GM18907 (cell line): ENCODE measurements around the gene FBLN2.

Source experiments
- ATAC-seq: cut with Tn5 transposase; IDR thresholded peaks from one replicate; pipeline ENCODE4 v1.9.1; 2021; ENCODE audit warnings: mild to moderate bottlenecking, moderate library complexity; ENCODE audit not compliant: unreplicated experiment

Gene FBLN2

GRCh38 chr3:13577181-13578121, 28.5 kb downstream of the FBLN2 start:
- ATAC-seq: no peak

DNA sequence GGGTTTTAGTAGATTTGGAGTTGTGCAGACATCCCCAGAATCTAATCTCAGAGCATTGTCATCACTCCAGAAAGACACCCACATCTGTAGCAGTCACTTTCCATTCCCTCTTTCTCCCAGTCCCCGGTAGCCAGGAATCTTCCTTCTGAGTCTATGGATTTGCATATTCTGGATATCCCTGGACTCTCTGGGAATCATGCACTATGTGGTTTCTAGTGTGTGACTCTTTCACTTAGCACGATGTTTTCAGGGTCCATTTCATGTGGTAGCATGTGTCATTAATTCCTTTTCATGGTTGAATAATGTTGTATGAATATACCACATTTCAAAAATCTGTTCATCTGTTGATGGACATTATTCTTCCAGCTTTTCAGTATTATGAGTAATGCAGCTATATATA, 29.3 kb downstream of the FBLN2 start:
- ATAC-seq: no peak

DNA sequence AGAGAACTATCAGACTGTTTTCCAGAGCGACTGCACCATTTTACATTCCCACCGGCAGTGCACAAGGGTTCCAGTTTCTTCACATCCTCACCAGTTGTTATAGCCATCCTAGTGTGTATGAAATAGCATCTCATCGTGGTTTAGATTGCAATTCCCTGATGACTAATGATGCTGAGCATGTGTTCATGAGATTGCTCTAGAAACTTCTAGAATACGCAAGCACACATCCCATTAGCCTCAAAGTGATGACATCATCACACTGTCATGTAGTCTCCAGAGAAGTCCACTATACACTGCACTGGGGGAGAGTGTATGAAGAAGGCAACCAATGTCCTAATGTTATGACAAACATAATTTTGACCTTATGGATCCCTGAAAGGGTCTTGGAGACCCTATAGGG, 30.1 kb downstream of the FBLN2 start:
- no peak for ATAC-seq

DNA sequence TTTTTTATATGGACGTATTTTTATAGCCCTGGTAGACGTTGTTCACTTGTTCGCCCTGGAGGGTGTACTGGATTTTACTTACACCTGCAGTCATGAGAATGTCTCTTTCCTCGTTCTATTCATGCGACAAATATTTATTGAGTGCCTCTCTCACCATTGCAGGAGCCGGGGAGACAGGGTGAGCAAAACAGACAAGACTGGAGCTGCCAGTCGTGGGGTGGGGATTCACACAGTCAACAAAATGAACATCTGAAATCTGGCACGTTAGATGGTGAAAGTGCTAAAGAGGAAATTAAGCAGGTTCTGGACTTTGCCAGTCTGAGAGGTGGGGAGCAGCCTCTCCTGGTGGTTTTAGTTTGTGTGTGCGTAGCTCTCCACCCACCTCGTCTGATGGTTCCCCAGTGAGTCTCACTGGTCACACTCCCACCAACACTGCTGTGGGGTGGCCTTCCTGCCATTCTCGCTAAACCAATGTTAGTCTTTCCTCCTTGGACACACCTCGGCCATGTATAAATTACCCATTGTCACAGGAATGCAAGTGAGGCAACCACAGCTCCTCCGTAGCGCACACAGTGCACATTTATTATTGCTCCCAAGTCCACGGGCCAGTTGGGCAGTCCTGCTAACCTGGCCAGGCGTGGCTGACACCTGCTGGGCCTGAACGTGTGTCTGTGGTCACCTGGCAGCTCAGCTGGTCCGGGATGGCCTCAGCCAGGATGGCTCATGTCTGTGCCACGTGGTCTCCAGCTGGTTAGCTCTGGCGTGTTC, 31.5 kb downstream of the FBLN2 start:
- no peak for ATAC-seq

- ATAC-seq: no peak
These were observed 32.8 kb downstream of the FBLN2 start for GRCh38 chr3:13581485-13582365.

DNA sequence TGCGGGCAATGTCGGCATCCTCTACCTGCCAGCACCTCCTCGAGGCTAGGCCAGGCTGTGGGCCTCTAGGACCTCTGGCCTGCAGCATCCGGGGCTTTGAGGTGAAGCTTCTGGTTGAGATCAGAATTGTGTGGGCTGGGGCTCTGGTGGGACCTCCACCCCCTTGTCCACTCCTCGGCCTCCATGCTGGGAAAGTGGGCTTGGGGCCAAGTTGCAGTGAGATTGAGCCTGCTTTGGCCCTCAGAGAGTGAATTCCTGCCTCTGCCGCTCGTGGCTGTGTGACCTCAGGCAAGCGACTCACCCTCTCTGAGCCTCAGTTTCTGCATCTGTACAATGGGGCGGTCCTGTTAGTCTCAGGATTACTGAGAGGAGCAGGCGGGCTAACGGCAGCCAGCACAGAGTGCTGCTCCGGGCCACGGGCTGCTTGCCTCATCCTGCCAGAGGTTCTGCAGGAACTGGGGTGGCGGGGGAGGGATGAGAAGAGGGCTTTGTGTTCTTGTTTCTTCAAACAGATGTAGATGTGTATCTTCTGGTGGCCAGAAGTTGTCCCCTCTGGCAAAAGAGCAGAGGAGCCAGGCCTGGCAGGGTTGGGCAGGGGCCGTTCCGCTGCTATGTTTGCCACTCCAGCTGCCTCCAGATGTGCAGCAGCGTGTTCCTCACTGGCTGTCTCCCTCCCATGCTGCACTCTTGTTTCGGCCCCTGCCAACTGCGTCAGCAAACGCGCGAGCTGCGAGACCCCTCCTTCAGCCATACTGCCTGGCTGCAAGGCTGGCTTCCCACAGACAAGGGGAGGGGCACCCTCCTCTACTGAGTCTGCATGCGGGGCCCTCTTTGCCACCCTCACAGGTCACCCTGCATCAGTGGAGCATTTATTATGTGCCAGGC, 33.7 kb downstream of the FBLN2 start:
- ATAC-seq: no peak

- ATAC-seq: no peak
These were observed 34.6 kb downstream of the FBLN2 start for GRCh38 chr3:13583251-13584180.

DNA sequence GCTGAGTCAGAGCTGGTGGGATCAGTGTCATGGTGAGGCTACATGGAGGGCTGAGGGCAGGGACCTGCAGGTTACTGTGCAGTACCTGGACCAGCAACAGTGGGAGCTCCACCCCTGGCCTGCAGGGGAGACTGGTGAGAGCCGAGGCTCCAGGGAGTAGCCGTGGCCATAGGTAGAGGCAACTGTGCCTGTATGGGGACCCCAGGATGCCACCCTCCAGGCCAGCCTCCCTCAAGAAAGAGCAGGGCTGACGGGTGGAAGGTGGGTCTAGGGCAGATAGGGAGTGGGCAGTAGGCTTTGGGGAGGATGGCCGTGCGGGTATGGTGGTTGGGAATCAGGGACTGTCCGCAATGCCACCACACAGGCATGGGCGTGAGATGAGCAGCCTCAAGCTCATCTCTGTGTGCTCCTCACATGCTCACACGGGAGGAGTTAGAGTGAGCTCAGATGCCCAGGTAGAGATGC, 35.5 kb downstream of the FBLN2 start:
- ATAC-seq: no peak

DNA sequence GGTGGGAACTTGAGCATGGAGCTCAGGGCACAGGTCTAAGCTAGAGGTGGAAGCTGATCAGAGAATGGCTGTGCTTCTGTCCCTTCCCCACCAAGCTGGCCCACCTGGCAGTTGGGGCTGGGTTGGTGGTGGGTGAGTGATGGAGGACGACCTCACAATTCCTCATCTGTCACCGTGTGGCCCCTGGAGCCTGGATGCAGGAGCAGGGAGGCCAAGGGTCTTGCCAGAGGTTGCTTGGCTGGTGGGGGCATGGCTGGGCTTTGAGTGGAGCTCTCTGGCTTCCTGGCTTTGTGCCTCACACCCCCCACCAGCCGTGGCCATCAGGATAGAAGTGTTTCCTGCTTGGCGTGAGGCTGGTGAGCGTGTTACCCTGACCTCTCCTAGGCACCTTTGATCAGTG, 36.0 kb downstream of the FBLN2 start:
- ATAC-seq: no peak

DNA sequence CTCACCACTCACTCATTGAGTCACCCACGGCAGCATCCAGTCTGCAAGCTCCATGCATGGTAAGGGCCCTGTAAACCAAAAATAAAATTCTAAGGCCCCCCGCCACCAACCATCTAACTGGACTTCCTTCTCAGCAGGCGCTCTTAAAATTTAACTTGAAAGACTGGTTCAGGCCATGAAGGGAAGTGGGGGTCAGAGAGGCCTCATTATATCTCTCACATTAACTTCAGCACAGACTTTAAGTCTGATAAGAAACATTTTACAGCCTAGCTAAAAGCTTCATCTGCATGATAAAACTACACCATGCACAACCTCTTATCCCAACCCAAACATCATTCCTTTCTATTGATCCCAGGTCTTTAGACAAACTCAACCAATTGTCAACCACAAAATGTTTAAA, 38.5 kb downstream of the FBLN2 start:
- no peak for ATAC-seq

DNA sequence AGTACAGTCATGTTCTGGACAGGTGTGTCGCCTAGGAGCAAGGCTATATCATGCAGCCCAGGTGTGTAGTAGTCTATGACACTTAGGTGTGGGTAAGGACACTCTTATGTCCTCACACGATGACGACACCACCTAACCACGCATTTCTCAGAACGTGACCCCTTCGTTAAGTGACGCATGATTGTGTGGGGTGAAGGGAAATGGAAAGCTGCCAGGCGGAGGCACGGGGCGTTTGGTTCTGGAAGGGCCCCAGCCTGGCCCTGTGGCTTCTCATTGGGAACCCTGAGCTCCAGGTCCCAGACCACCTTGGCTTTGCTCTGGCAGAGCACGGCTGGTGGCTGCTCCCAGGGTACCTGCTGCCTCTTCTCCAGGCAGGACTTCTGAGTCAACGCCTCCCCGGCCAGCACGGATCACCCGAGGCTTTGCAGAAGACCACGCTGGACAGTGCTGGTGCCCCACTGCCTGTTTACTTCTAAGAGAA, 39.3 kb downstream of the FBLN2 start:
- no peak for ATAC-seq

- ATAC-seq: no peak
These were observed 40.1 kb downstream of the FBLN2 start for GRCh38 chr3:13588993-13589392.

DNA sequence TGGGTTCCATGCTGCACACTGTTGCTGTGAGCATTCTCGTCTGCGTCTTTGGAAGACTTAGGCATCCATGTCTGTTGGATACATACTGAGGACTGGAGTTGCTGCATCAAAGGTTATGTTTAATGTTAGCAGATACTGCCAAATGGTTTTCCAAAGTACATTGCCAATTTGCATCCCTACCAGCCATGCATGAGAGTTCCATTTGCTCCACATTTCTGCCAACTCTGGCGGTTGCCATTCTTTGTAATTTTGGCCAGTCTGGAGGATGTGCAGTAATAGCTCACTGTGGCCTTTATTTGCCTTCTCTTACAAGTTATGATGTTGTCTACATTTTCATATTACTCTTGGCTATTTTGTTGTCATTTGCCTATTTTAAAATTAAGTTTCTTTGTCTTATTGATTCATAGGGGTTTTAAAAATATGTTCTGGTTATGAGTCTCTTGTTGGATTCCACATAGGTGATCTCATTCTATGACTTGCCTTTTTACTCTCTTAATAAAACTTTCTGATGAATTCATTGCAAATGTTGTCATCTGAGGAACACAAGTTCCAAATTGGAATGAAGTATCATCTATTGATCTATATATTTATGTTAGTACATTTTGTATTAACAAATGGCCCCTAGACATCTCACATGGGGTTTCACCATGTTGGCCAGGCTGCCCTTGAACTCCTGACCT, 42.1 kb downstream of the FBLN2 start:
- ATAC-seq: no peak

DNA sequence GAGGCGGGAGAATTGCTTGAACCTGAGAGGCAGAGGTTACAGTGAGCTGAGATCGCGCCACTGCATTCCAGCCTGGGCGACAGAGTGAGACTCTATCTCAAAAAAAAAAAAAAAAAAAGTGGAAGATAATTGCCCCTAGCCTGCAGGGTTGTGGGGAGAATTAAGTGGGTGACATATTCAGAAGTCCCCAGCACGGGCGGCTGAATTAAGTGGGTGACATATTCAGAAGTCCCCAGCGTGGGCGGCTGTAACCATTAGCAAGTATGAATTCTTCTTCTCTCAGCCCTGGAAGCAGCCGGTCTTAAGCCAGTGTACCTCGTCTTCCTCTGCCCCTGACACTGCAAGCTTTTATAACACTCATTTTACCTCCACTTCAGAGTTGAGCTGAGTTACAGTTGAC, 44.7 kb downstream of the FBLN2 start:
- no peak for ATAC-seq

DNA sequence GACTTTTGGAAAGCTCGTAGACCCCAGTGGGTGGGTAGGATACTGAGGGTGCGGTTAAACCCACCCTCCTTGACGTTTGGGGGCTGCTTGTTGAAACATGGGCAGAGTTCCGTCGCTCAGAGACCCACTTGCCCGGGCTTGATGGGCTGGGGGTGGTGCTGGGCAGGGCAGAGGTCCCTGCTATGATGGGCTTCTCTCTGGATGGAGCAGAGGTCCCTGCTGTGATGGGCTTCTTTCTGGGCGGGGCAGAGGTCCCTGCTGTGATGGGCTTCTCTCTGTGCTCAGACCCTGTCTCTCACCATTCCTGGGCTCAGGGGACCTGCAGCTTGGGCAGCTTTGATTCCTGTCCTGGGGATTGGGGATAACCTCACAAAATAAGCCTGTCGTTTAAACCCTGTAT, 45.2 kb downstream of the FBLN2 start:
- no peak for ATAC-seq

DNA sequence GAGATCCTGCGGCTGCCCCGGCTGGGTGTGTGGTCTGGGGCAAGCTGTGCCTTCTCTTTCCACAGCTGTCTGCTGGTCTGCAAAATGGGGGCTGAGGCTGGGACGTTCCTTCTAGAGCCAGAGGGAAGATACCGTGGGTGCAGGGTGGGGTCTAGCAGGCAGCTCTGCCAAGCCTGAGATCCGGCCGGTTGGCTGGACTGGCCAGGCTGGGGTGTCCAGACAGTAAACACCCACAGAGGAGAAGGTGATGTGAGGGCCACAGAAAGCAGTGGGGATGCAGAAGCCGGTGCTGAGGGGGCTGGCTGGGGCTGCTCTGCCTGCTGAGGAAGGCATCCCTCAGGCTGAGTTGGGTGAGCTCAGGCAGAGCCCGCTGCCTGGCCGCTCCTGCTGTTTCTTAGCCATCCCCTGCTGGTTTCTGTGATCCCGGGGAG, 46.1 kb downstream of the FBLN2 start:
- ATAC-seq: no peak

- ATAC-seq: no peak
These were observed 46.6 kb downstream of the FBLN2 start for GRCh38 chr3:13595485-13595884.
